ENCODE results near the gene RMP24.
"Not testable (repeated sequence)": the region's sequence is repeated elsewhere in the genome, so short reads cannot be mapped to it uniquely, and the experiment has no call there.

The RMP24 gene

GRCh38 chr18:36017232-36017631, 44.8 kb downstream of the RMP24 start:
- Histone ChIP-seq H3K9me3 (replicated peaks; ENCODE audit: insufficient read depth, low read length) (no peaks in the 10 kb centered on the region), H3K9ac (ENCODE audit: low read length) (no peak overlapping the region), H3K79me2 (ENCODE audit: low read length) (no peaks in the 10 kb centered on the region), H2AFZ (ENCODE audit: low read length) (no peak overlapping the region), H3K9me2 (replicated peaks; ENCODE audit: insufficient read depth, low read length) (no peaks in the 10 kb centered on the region), H3F3A (ENCODE audit: insufficient read depth, low read length) (peaks cover 3% of the 10 kb centered on the region; the same call in 1 of the 2 replicates), H3K4me3 (ENCODE audit: low read length) (no peak overlapping the region), H3K27ac (ENCODE audit: low read length) (no peak overlapping the region), H3K4me1 (ENCODE audit: low read length) (peaks cover 12% of the 10 kb centered on the region; the same call in 1 of the 2 replicates), H4K20me1 (ENCODE audit: insufficient read depth, low read length) (no peaks in the 10 kb centered on the region), H3K4me2 (ENCODE audit: low read depth, low read length) (no peak overlapping the region), H3K27me3 (replicated peaks; ENCODE audit: insufficient read depth, low read length) (no peaks in the 10 kb centered on the region), H3K36me3 (replicated peaks; ENCODE audit: insufficient read depth, low read length) (no peaks in the 10 kb centered on the region)
- no peak for DNase-seq
- TF ChIP-seq EZH2phosphoT487 (IDR thresholded peaks at IDR 0.05; ENCODE audit: low read length) (no peak), CTCF (IDR thresholded peaks at IDR 0.05; ENCODE audit: low read length) (no peak), EZH2 (optimal IDR thresholded peaks at IDR 0.05; ENCODE audit: low read depth, low read length) (no peak)

GRCh38 chr18:36020174-36020711, 47.8 kb downstream of the RMP24 start:
- H3K4me1 ChIP-seq (ENCODE audit: low read length) = peaks cover 10% of the 10 kb centered on the region; the same call in 1 of the 2 replicates
- H3K4me3 ChIP-seq (ENCODE audit: low read length) = no peak overlapping the region
- no peak for DNase-seq
- no peaks in the 10 kb centered on the region for H3K79me2 ChIP-seq (ENCODE audit: low read length)
- H3K9me3 ChIP-seq (replicated peaks; ENCODE audit: insufficient read depth, low read length) = no peaks in the 10 kb centered on the region
- no peaks in the 10 kb centered on the region for H3K27me3 ChIP-seq (replicated peaks; ENCODE audit: insufficient read depth, low read length)
- no peak overlapping the region for H3K27ac ChIP-seq (ENCODE audit: low read length)
- no peaks in the 10 kb centered on the region for H4K20me1 ChIP-seq (ENCODE audit: insufficient read depth, low read length)
- no peak overlapping the region for H3K4me2 ChIP-seq (ENCODE audit: low read depth, low read length)
- H2AFZ ChIP-seq (ENCODE audit: low read length) = no peak overlapping the region
- H3K9me2 ChIP-seq (replicated peaks; ENCODE audit: insufficient read depth, low read length) = no peaks in the 10 kb centered on the region
- TF ChIP-seq CTCF (IDR thresholded peaks at IDR 0.05; ENCODE audit: low read length) (no peak), EZH2 (optimal IDR thresholded peaks at IDR 0.05; ENCODE audit: low read depth, low read length) (no peak), EZH2phosphoT487 (IDR thresholded peaks at IDR 0.05; ENCODE audit: low read length) (no peak)
- H3K9ac ChIP-seq (ENCODE audit: low read length) = no peak overlapping the region
- no peaks in the 10 kb centered on the region; the same call in 1 of the 2 replicates for H3K36me3 ChIP-seq (replicated peaks; ENCODE audit: insufficient read depth, low read length)
- H3F3A ChIP-seq (ENCODE audit: insufficient read depth, low read length) = peaks cover 3% of the 10 kb centered on the region; the same call in 1 of the 2 replicates

GRCh38 chr18:36023336-36023735, 50.9 kb downstream of the RMP24 start:
- Histone ChIP-seq H3K4me2 (ENCODE audit: low read depth, low read length) (no peak overlapping the region), H3K9me2 (replicated peaks; ENCODE audit: insufficient read depth, low read length) (no peaks in the 10 kb centered on the region), H3K79me2 (ENCODE audit: low read length) (no peaks in the 10 kb centered on the region), H3K9ac (ENCODE audit: low read length) (no peak overlapping the region), H2AFZ (ENCODE audit: low read length) (no peak overlapping the region), H4K20me1 (ENCODE audit: insufficient read depth, low read length) (no peaks in the 10 kb centered on the region), H3F3A (ENCODE audit: insufficient read depth, low read length) (no peaks in the 10 kb centered on the region), H3K27ac (ENCODE audit: low read length) (no peak overlapping the region), H3K27me3 (replicated peaks; ENCODE audit: insufficient read depth, low read length) (no peaks in the 10 kb centered on the region), H3K36me3 (replicated peaks; ENCODE audit: insufficient read depth, low read length) (peaks cover 8% of the 10 kb centered on the region; the same call in 1 of the 2 replicates), H3K9me3 (replicated peaks; ENCODE audit: insufficient read depth, low read length) (no peaks in the 10 kb centered on the region), H3K4me1 (ENCODE audit: low read length) (0 out of 2 replicates have a peak, but pooled peaks cover 3% of the 10 kb centered on the region), H3K4me3 (ENCODE audit: low read length) (no peak overlapping the region)
- no peak for DNase-seq
- TF ChIP-seq EZH2 (optimal IDR thresholded peaks at IDR 0.05; ENCODE audit: low read depth, low read length) = no peak
- no peak for TF ChIP-seq CTCF (IDR thresholded peaks at IDR 0.05; ENCODE audit: low read length)
- no peak for TF ChIP-seq EZH2phosphoT487 (IDR thresholded peaks at IDR 0.05; ENCODE audit: low read length)

GRCh38 chr18:36024241-36024640, 51.8 kb downstream of the RMP24 start:
- H3K4me1 ChIP-seq (ENCODE audit: low read length); H3K9ac ChIP-seq (ENCODE audit: low read length); H3K27me3 ChIP-seq (replicated peaks; ENCODE audit: insufficient read depth, low read length); H3K79me2 ChIP-seq (ENCODE audit: low read length); H2AFZ ChIP-seq (ENCODE audit: low read length); H4K20me1 ChIP-seq (ENCODE audit: insufficient read depth, low read length); DNase-seq; H3K36me3 ChIP-seq (replicated peaks; ENCODE audit: insufficient read depth, low read length); H3F3A ChIP-seq (ENCODE audit: insufficient read depth, low read length); H3K9me3 ChIP-seq (replicated peaks; ENCODE audit: insufficient read depth, low read length); H3K4me2 ChIP-seq (ENCODE audit: low read depth, low read length); H3K9me2 ChIP-seq (replicated peaks; ENCODE audit: insufficient read depth, low read length); H3K4me3 ChIP-seq (ENCODE audit: low read length); H3K27ac ChIP-seq (ENCODE audit: low read length): not testable (repeated sequence)
